ENCODE measurements around the gene TNS3. TPM values are rescaled to one million over a fixed set of nuclear protein-coding genes. Genes with fewer than 3 reads are reported as not detected.

The TNS3 gene
- total and polyA plus RNA-seq, 2 donors (not counting 3 experiments of a cell fraction or from before 2014, with no cell fraction given): 10.4 to 45.1 TPM

DNA sequence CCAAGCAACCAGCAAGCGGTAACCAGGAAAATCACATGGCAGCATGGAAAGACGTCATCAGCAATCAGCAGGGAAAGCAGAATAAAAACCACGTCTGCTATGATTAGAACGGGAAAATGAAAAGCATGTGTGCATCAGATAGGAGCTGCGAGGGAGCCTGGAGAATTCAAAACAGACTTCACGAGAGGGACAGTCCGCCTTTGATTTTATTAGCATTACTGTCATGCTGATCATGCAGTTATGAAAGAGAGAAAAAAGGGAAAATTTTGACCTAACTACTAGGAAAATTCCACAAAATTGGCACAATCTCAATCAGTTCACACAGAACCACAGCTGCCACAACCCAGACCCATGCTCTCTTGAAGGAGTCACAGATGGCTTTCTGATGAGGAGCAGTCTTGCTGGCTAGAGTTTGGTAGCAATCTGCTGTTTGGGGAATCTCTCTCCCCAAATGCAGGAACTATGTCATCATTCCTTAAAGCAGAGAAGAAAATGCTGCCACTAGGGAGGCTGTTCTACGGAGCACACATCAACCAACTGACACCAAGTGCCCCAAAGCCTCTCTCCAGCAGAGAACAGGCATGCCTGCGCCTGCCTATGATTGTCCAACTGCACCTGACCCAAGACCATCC, 295.9 kb downstream of the TNS3 start:
- no peak for DNase-seq (ENCODE audit: low read depth, low spot score)
- TF ChIP-seq, protein P1, sequence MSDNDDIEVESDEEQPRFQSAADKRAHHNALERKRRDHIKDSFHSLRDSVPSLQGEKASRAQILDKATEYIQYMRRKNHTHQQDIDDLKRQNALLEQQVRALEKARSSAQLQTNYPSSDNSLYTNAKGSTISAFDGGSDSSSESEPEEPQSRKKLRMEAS (IDR thresholded peaks at IDR 0.05; ENCODE audit: insufficient read depth, insufficient read length): no peak
- TF ChIP-seq FOS (IDR thresholded peaks at IDR 0.05; ENCODE audit: borderline replicate concordance, insufficient read depth, low read length) (no peak), POLR2A (IDR thresholded peaks at IDR 0.05; ENCODE audit: low read depth, low read length) (no peak), CTCF (IDR thresholded peaks at IDR 0.05; ENCODE audit: extremely low read depth in 1 of 2, insufficient read depth in 1 of 2, low read depth in 1 of 2, low read length in 2 of 2) (no peak), MYC (IDR thresholded peaks at IDR 0.05; ENCODE audit: low read depth, low read length) (no peak), JUN (IDR thresholded peaks at IDR 0.05; ENCODE audit: borderline replicate concordance, insufficient read depth, insufficient read length, low read depth) (no peak), POLR2AphosphoS5 (IDR thresholded peaks at IDR 0.05; ENCODE audit: insufficient read depth, low read depth, low read length) (no peak), GATA2 (IDR thresholded peaks at IDR 0.05; ENCODE audit: insufficient read depth, insufficient read length, low read depth, low read length) (no peak), EZH2 (IDR thresholded peaks at IDR 0.05; ENCODE audit: borderline replicate concordance, low read depth, low read length, severe bottlenecking) (no peak)
- intact Hi-C loops (cut with micrococcal nuclease) (no loop called here), dilution Hi-C loops (cut with MboI; ENCODE audit: extremely low pct_ligation_motif_present, low sequenced_read_pairs) (no loop called here)
- Histone ChIP-seq H3K9me1 (replicated peaks; ENCODE audit: control insufficient read depth, extremely low read depth, insufficient read depth, low read length) (no peaks in the 10 kb centered on the region), H3K4me3 (replicated peaks in 1 of 3; ENCODE audit: insufficient read depth in 1 of 3, low read depth in 1 of 3, low read length in 3 of 3) (no peak overlapping the region), H3K36me3 (ENCODE audit: control insufficient read depth in 2 of 2, extremely low read depth in 1 of 2, insufficient read depth in 2 of 2, low read length in 2 of 2) (peaks cover 0 to 3% of the 10 kb centered on the region in 2 experiments), H4K20me1 (replicated peaks; ENCODE audit: control insufficient read depth, extremely low read depth, insufficient read depth, low read length) (no peaks in the 10 kb centered on the region), H3K27me3 (ENCODE audit: control insufficient read depth in 2 of 2, insufficient read depth in 2 of 2, low read length in 2 of 2) (no peaks in the 10 kb centered on the region), H3K9ac (replicated peaks; ENCODE audit: extremely low read depth, insufficient read depth, low read length) (no peak overlapping the region), H3K4me2 (ENCODE audit: insufficient read depth, low read length) (no peak overlapping the region), H3K9me3 (replicated peaks; ENCODE audit: control insufficient read depth, insufficient read depth, low read length) (no peaks in the 10 kb centered on the region), H3K79me2 (ENCODE audit: control insufficient read depth, insufficient read depth, low read length) (no peaks in the 10 kb centered on the region), H3K27ac (ENCODE audit: insufficient read depth, low read depth, low read length) (no peak overlapping the region), H2AFZ (ENCODE audit: low read depth, low read length) (no peak overlapping the region), H3K4me1 (ENCODE audit: control insufficient read depth, extremely low read depth, insufficient read depth, low read length) (peaks cover 5% of the 10 kb centered on the region)
- ChIA-PET CTCF (interaction anchor here (1.6 kb wide), 1 partner anchor 19 kb away, joined by 3 read pairs; no protein-coding TSS in a partner anchor), POLR2A (no interaction called here)
- BruUV-seq (replicated peaks): no TSS peak
- no peak for FAIRE-seq

All from endothelial cell of umbilical vein (primary cell).